Loucy (cell line): ENCODE measurements around the gene ACAA1.

ENCODE experiments used
- EZH2phosphoT487 ChIP-seq: fragments of 200-600 bp; IDR thresholded peaks from 2 replicates; pipeline ENCODE4 v1.6.1; 2018; ENCODE audit warnings: antibody characterized with exemption, mild to moderate bottlenecking, moderate library complexity, borderline replicate concordance
- TF ChIP-seq, protein P1 (sequence below): fragments of 200-600 bp; sonication (generic); conservative IDR thresholded peaks from 2 replicates; pipeline ENCODE4 v1.5.1; 2014; ENCODE audit warnings: mild to moderate bottlenecking, antibody characterized with exemption, low read length

DNA sequence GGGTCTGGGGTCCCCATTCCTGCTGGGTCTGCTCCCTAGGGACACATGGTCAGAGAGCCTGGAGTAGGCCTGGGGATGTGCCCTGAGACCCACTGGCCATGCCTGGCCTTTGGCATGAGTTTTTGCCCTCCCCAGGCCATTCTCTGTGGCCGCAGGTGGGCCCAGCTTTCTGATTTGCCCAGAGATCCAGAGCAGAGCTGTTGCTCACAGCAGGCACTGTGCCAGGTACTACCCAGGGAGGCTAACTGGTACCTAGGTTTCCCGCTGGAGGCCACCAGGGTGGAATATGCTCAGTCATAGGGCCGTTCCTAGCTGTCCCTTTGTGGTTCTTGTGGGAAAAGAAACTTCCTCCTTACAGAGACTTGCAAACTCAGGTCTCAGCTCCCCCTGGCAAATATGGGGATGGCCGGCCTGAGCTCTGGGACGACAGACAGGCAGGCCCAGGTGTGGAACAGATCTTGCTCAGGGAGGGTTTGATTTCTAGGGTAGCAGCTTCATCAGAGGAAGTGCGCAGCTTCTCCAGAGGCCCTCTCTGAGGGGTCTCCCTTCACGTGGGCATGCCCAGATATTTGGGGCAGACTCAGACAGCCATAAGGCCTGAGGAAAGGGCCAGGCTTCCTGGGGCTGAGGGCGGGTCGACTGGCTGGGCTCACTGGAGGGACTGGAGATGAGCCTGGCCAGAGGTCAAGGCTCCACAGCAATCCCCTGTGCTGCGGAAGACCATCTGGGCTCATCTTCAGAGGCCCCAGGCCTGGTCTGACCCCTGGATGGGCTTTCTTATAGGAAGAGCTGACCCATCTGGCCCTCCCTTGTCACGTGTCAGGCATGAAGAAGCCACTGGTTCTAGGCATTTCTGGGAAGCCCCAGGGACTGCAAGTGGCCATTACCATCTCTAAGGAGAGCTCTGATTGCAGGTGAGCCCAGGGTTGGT is 28.0 kb downstream of the ACAA1 start:
- TF ChIP-seq, protein P1, sequence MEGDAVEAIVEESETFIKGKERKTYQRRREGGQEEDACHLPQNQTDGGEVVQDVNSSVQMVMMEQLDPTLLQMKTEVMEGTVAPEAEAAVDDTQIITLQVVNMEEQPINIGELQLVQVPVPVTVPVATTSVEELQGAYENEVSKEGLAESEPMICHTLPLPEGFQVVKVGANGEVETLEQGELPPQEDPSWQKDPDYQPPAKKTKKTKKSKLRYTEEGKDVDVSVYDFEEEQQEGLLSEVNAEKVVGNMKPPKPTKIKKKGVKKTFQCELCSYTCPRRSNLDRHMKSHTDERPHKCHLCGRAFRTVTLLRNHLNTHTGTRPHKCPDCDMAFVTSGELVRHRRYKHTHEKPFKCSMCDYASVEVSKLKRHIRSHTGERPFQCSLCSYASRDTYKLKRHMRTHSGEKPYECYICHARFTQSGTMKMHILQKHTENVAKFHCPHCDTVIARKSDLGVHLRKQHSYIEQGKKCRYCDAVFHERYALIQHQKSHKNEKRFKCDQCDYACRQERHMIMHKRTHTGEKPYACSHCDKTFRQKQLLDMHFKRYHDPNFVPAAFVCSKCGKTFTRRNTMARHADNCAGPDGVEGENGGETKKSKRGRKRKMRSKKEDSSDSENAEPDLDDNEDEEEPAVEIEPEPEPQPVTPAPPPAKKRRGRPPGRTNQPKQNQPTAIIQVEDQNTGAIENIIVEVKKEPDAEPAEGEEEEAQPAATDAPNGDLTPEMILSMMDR = no peak
- TF ChIP-seq EZH2phosphoT487 = no peak
